HG03095 (cell line): ENCODE measurements around the gene SLC18A3.

Experiments
- ATAC-seq: cut with Tn5 transposase; IDR thresholded peaks from one replicate; pipeline ENCODE4 v1.9.1; 2021; ENCODE audit warnings: moderate library complexity; ENCODE audit not compliant: unreplicated experiment

The SLC18A3 gene

GRCh38 chr10:49622426-49623425 lies 12.6 kb downstream of the SLC18A3 start:
- no peak for ATAC-seq

GRCh38 chr10:49624629-49625028 lies 14.5 kb downstream of the SLC18A3 start:
- no peak for ATAC-seq

GRCh38 chr10:49625411-49625810 lies 15.3 kb downstream of the SLC18A3 start:
- no peak for ATAC-seq

GRCh38 chr10:49627038-49627437 lies 16.9 kb downstream of the SLC18A3 start:
- no peak for ATAC-seq

GRCh38 chr10:49627644-49628247 lies 17.6 kb downstream of the SLC18A3 start:
- ATAC-seq = no peak

- ATAC-seq = no peak
Measured at GRCh38 chr10:49628599-49628998, 18.5 kb downstream of the SLC18A3 start.

- no peak for ATAC-seq
Measured at GRCh38 chr10:49629431-49629881, 19.3 kb downstream of the SLC18A3 start.

- no peak for ATAC-seq
Measured at GRCh38 chr10:49631975-49632374, 21.9 kb downstream of the SLC18A3 start.

- ATAC-seq = no peak
Measured at GRCh38 chr10:49632406-49633317, 22.6 kb downstream of the SLC18A3 start.

GRCh38 chr10:49633327-49634068 lies 23.4 kb downstream of the SLC18A3 start:
- ATAC-seq = no peak

GRCh38 chr10:49634069-49634660 lies 24.1 kb downstream of the SLC18A3 start:
- no peak for ATAC-seq

- ATAC-seq = no peak
Measured at GRCh38 chr10:49642311-49642710, 32.2 kb downstream of the SLC18A3 start.

- ATAC-seq = no peak
Measured at GRCh38 chr10:49643241-49644034, 33.3 kb downstream of the SLC18A3 start.

- no peak for ATAC-seq
Measured at GRCh38 chr10:49644035-49644646, 34.0 kb downstream of the SLC18A3 start.

GRCh38 chr10:49645417-49645816 lies 35.3 kb downstream of the SLC18A3 start:
- no peak for ATAC-seq

GRCh38 chr10:49645871-49646870 lies 36.1 kb downstream of the SLC18A3 start:
- ATAC-seq = no peak

GRCh38 chr10:49647554-49647953 lies 37.4 kb downstream of the SLC18A3 start:
- ATAC-seq = no peak
